ENCODE results near the gene RNF157. TPM values are rescaled to one million over a fixed set of nuclear protein-coding genes. Genes with fewer than 3 reads are reported as not detected.
"Not testable (repeated sequence)": the region's sequence is repeated elsewhere in the genome, so short reads cannot be mapped to it uniquely, and the experiment has no call there.

RNF157 gene
- total RNA-seq, 1 donor from 2014 or later = 17.5 TPM

DNA sequence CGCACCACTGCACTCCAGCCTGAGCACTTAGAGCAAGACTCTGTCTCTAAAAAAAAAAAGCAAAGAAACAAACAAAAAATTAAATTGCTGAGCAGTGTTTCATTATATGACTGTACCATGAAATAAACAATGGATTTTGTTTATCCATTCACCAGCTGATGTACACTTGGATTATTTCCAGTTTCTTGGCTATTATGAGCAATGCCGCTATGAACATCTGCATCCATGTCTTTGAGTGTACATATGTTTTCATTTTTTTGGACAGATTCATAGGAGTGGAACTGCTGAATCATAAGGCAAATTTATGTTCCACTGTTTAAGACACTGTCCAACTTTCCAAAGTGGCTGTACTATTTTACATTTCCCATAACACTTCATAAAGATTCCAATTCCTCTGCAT lies 8.0 kb downstream of the RNF157 start:
- no peak for DNase-seq

DNA sequence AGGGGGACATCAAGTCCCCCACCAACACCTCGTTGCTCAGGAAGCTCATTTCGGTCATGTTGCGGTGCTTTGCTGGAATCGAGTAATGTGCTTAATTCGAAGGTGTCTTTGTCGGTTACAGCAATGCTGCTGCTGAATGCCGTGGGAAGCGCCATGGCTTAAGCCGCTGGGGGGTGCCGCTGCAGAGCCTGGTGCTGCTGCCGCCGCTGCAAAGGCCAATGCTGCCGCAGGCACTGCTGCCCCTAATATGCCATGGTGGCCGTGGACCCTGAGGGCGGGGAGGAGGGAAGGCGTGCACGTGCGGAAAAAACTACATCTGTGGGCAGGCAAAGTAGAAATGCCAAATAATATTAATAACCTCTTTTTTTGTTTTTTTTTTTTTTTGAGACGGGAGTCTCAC lies 13.5 kb downstream of the RNF157 start:
- not testable (repeated sequence) for DNase-seq

DNA sequence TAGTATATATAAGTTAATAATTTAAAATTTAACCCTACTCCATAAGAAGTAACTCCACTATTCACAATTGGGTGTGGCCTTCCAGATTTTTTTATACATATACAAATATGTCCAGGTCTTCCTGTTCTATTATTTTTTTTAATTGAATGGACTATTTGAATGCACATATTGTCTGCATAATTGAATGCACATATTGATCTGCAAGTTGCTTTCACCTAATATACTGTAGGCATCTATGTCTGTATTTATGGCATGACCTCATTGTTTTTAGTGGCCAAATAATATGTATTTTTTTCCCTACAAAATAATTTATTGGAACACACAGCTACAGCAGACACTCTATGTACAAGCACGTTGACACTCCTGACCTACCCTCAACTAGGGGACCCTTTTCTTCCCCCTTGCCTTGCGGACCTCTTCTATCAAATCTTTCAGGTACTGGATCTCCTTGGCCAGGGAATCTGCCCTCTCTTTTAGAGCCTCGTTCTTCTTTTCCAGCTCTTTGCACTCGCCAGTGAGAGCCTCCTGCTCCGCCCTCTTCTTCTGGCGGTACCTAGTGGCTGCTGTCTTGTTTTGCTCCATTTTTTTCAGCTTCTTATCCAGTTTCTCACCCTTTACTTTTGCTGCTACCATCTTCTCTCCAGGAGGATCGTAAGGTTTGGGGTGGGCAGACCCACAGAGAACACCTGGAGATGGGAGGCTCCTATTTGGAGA lies 14.8 kb downstream of the RNF157 start:
- DNase-seq = not testable (repeated sequence)

DNA sequence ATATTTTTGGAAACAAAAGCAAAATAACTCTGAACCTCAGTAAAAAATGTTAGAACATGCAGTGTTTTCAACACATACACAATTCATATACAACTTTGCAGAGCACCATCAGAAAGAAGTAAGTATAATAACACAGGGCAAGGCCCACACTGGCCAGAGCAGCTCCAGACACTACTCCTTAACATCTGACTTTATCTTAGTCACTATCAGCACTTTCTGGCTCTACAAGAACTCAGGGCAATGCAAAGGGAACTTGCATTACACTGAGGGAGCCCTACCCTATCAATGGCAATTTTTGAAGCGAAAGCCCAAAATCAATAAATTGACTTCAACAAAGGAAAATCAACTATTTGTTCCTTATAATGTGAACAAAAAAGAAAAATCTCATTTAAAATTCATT lies 16.5 kb downstream of the RNF157 start:
- DNase-seq = no peak

DNA sequence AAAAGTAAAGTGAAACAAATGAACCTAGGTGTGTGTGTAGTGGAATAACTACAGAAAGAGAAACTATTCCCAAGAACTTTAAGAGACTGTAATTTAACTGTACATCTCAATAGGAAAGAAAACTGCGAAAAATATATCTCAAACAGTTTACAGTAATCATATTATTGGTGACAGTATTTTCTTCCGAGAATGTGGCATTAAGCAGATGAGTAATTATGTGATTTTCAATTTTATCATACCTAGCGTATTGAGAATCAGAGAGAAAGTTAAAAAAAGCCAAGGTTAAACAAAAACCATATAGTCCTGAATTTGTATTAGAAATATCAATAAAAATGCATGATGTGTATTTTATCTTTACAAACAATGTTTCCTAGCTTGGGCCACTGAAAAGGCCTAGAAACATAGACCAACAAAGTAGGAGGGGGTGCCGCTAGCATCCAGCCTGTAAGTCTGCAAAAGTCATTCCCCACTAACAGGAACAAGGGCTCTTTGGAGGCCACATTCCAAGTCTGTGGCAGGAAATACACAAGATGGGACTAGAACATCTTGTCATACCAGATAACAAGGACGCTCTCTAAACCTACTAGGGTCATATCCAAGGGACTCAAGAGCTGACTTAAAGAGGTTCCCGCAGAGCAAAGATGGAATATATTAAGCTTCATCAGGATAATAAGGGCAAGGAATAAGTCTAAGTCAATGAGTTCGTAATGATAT lies 20.5 kb downstream of the RNF157 start:
- DNase-seq = no peak

DNA sequence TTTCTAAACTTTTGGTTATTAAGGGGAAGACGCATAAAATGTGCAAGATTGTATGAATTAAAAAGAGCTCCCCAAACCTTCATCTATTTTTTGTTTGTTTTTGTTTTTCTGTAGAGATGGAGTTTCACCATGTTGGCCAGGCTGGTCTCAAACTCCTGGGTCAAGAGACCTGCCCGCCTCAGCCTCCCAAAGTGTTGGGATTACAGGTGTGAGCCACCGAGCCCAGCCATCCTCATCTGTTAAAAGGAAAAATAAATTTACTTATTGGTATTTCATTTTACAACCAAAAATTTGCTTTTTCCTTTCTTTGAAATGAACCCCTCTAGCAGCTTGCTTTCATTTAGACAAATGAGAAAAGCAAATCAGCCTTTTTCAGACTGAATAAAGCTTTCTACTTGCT lies 23.2 kb downstream of the RNF157 start:
- no peak for DNase-seq

DNA sequence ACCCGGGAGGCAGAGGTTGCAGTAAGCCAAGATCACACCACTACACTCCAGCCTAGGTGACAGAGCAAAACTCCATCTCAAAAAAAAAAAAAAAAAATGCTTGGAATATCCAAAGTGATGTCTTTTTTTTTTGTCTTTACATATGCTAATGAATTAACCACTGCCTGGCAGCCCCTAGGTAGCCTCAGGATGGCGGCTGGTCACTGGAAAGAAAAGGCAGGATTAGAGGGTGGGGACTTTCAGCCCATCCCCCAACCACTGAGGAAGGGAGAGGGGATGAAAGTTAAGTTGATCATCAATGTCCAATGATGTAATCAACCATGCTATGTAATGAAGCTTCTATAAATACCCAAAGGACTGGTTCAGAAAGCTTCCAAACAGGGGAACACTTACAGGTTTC lies 26.8 kb downstream of the RNF157 start:
- DNase-seq = no peak

DNA sequence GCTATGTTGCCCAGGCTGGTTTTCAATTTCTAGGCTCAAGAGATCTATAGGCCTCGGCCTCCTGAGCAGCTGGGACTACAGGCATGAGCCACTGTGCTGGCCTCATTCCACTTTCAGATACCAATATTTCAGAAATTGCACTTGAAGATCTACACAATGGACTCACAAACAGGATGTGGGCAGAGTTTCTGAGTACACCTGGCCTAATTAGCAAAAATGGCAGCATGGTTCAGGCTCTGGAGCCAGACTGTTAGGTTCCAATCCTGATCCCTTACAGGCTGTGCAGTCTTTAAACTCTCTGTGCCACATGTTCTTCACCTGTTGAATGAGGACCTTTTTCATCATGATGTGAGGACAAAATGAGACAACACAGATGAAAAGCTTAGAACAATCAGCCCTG lies 32.2 kb downstream of the RNF157 start:
- DNase-seq = no peak

DNA sequence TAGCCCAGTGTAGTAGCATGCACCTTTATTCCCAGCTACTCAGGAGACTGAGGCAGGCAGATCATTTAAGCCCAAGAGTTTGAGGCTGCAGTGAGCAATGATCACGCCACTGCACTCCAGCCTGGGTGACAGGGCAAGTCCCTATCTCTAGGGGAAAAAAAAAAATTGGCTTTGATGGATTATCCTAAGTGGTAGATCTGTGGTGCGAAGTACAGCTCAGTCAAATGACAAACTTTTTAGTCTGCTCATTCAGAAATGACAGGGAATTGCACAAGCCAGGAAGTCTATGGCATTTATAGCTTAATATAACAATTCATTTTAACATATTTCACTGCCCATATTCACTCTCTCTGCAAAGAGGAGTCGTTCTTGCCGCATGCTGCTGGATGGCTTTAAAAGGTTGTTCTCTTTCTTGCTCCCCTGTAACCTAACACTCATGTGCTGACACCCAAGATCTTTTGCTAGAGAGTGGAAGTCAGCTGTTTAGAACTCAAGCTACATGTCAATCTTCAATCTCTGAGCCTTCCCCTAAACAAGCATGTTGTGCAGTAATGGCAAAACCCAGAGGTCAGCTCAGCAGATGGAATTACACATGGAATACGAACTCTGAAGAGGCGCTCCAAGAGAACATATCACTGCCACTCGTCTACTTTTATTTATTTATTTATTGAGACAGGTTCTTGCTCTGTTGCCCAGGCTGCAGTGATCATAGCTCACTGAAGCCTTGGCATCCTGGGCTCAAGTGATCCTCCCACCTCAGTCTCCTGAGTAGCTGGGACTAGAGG lies 32.8 kb downstream of the RNF157 start:
- no peak for DNase-seq

DNA sequence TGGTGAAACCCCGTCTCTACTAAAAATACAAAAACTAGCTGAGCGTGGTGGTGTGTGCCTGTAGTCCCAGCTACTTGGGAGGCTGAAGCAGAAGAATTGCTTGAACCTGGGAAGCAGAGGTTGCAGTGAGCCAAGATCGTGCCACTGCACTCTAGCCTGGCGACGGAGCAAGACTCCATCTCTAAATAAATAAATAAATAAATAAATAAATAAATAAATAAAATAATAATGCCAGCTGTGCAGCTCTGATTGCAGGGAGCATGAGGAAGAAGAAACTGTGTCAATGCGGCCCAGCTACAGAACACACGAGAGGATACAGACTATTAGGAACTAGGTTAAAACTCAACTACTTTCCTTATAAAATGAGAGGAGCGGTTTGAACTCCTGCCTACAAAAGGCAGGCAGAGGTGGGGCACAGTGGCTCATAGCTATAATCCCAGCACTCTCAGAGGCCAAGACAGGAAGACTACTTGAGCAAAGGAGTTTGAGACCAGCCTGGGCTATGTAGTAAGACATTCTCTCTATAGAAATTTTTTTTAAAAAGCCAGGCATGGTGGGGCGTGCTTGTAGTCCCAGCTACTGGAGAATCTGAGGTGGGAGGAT lies 34.6 kb downstream of the RNF157 start:
- not testable (repeated sequence) for DNase-seq

DNA sequence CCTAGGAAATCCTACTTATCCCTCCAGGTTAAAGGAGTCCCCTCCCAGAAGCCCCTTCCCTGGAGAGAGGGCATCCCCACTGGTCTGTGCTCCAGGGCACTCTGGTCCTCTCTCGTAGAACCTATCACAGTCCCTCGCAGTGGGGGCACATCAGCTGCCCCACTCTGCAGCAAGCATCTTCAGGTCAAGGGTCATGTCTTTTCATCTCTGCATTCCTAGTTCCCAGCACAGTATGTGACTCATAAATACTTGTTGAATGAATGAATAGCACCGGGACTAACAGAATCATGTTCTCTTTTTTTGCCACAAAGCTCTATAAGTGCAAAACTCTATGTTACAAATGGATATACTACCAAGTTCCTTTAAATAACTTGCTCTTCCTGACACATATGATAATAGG lies 36.0 kb downstream of the RNF157 start:
- no peak for DNase-seq

DNA sequence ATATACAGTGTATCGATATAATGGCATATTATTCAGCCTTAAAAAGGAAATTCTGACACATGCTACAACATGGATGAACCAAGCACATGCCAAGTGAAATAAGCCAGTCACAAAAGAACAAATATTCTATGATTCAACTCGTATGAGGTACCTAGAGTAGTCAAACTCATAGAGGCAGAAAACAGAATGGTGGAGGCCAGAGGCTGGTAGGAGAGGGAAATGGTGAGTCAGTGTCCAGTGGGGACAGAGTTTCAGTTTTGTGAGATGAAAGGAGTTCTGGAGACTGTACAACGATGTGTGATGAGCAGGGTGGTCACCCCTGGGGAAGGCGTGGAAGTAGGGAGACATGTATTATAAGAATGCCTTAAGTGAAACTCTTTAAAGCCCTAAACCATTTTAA lies 39.9 kb downstream of the RNF157 start:
- no peak for DNase-seq

DNA sequence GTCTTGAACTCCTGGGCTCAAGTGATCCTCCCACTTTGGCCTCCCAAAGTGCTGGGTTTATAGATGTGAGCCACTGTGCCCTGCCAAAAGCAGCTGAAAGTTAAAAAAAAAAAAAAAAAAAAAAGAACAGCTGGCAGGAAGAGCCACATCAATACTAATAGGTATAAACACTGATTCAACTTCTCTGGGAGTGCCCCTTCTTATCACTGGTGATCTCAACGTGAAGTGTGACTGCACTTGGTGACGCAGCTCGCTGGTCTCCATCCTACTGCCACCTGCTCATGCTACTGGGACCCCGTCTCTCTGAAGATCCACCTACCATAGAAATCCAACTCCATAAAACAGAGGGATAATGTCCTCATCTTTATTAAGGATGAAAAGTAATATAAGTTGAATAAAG lies 40.8 kb downstream of the RNF157 start:
- DNase-seq = no peak

DNA sequence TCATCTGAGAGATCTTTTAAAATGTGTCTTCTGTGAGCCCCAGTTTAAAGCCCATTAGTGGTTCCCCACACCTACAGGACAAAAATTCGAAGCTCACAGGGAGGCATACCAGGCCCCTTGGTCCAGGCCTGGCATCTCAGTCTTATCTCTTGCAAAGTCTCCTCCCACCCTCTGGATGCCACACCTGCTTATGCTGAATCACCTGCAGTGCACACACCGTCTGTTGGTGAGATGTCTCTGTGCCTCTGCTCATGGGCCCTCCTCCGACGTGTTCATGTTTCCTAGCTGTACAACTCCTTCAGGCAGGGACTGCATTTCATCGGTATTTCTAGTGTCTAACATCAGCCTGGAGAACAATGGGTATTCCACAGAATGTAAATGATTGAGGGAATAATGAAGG lies 41.6 kb downstream of the RNF157 start:
- no peak for DNase-seq

DNA sequence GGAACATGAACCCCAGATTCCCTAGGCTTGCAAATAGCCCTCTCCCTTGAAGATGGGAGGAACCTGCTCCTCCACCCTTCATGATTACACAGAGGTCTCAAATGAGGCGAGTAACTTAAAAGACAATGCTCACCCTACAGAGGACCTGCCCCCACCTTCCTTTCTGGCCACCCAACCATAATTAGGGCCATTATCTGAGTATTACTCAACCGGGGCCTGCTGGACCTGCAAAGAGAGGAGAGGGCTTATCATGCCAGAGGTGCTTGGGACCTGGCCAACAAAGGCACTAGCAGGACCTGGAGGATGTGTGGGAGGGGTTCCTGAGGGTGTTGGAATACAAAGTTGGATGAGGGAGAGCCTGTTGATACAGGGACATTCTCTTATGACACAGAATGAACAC lies 42.4 kb downstream of the RNF157 start:
- DNase-seq = no peak

DNA sequence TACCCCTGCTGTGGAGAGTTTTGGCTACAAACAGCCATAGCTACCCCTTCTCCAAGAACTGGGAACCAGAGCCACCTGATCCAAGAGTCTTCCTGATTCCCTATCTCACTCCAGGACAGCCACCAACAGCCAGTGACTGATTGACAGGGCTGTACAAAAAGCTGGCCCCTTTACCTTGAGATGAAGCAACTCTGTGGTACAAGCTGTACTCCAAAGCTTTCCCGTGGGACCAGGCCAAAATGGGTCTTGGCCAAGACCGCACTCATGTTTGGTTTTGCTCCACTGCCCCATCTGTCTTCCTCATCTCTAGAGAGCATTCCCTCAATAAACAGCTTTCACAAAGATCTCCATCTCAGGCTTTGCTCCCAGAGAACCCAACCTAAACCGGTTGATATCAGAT lies 43.6 kb downstream of the RNF157 start:
- no peak for DNase-seq

DNA sequence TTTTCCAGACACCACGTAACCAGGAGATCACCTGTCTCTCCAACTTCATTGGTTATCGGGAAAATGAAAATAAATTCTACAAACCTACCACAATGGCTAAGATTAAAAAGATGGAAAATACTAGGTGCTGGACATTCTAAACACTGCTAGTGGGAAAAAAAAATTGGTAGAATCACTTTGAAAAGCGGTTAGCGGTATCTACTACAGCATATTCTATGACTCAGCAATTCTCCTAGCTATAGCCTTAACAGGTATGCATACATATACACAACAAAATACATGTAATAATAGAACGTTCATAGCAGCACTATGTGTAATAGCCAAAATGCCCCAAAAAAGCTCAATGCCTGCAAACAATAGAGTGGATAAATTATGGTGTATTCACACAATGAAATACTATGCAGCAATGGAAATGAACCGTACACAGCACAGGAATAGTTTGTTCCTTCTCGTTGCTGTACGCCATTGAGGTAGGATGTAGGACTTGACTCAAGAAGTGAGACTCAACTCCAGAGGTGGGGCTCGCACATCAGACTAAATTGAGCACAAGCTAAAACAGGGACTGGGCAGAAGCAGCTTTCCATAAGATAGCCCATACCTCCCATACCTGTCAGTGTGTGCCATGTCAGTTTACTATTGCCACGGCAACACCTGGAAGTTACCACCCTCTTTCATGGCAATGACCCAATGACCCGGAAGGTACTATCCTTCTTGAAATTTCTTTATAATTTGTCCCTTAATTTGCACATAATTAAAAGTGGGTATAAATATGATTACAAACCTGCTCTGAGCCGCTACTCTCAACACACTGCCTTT lies 44.8 kb downstream of the RNF157 start:
- no peak for DNase-seq

DNA sequence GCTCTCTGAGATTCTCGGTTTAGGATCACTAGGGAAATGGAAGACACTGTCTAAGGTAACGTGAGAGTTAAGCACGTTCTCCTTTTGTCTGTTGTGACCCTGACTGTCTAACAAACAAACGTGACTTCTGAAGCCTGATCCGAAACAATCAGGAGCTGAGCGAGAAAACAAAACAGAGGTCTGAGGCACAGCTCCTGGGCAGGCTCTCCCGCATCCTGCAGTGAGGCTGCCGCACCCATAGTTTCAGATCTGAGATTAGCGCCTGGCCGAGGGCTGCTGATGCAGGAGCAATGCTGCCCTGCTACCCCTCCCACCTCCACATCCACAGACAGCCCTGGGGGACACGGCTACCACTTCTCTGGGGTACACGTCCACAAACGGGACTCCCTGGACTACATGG lies 46.7 kb downstream of the RNF157 start:
- no peak for DNase-seq

DNA sequence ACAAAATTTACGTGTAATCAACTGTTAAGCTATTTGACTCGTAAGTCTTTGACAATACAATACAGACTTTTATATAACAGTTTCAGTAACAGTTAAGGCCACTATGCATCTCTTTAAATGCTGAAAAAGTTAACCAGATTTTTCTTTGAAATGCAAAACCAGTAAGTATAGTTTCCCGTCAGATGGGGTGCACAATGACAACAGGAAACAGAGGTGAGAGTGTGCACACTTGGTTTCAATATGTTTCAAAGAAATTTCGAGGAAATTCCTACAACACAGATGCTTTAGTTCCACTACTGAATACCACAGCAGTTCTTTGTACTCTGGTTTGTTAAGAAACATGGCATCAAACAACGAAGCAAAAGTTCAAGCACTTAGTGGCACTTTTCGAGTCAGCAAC lies 48.4 kb downstream of the RNF157 start:
- DNase-seq = no peak

DNA sequence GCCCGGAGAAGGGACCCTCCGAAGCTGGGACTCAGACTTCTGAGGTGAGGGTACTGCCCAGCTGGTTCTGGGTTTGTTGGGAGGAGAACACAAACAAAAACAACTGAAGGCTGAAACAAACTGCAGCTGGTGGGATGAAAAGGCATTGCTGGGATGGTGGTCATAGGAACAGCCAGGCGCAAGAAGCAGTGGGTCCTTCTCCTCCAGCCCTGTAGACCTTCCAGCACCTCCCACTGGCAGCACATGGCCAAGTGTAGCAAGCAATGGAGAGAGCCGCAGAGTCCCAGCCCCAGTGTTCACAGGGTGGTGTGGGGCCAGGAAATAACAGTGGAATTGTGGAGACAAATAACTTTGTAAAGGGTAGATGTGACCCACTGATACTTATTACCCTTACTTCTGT lies 50.6 kb downstream of the RNF157 start:
- DNase-seq = no peak

DNA sequence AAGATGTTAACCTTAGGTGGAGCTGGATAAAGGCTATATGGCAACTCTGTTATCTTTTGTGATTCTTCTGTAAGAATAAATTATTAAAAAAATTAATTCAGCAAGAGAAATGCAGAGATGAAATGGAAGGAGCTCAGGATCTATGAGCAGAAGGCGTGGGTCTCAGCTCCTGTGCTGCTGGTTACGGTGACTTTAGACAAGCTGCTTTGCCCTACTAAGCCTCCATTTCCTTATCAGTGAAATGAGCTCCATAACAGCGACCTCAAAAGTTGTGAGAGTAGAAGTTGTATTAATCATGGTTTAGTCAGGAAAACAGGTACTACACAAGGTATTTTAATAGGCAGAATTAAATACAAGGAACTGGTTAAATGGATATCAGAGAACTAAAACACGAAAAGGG lies 51.0 kb downstream of the RNF157 start:
- DNase-seq = no peak

All from occipital lobe (tissue), 2 donors.